NCI-H1417 treated with DMSO at 0.1 percent for 48 hours (cell line): ENCODE measurements around the gene EIPR1.

Experiments
- DNase-seq: peaks from one replicate; lab custom pipeline; 2025; lab: John Stamatoyannopoulos, UW

The EIPR1 gene

GRCh38 chr2:3303583-3304406 is 73.8 kb downstream of the EIPR1 start:
- DNase-seq = peak; percentile 62

GRCh38 chr2:3302751-3303582 is 74.7 kb downstream of the EIPR1 start:
- no peak for DNase-seq

- no peak for DNase-seq
These were observed 75.2 kb downstream of the EIPR1 start for GRCh38 chr2:3302421-3302750.

- DNase-seq = no peak
These were observed 76.6 kb downstream of the EIPR1 start for GRCh38 chr2:3301001-3301400.

- DNase-seq = no peak
These were observed 77.2 kb downstream of the EIPR1 start for GRCh38 chr2:3300224-3300995.

- DNase-seq = no peak
These were observed 77.9 kb downstream of the EIPR1 start for GRCh38 chr2:3299703-3300102.

GRCh38 chr2:3299130-3299529 is 78.5 kb downstream of the EIPR1 start:
- DNase-seq = no peak

GRCh38 chr2:3298191-3298590 is 79.4 kb downstream of the EIPR1 start:
- DNase-seq = no peak

- no peak for DNase-seq
These were observed 80.1 kb downstream of the EIPR1 start for GRCh38 chr2:3297523-3297922.

- no peak for DNase-seq
These were observed 81.2 kb downstream of the EIPR1 start for GRCh38 chr2:3296182-3296972.

- no peak for DNase-seq
These were observed 83.1 kb downstream of the EIPR1 start for GRCh38 chr2:3294493-3294892.

GRCh38 chr2:3294069-3294468 is 83.5 kb downstream of the EIPR1 start:
- no peak for DNase-seq

GRCh38 chr2:3293221-3293620 is 84.4 kb downstream of the EIPR1 start:
- no peak for DNase-seq

- DNase-seq = no peak
These were observed 85.2 kb downstream of the EIPR1 start for GRCh38 chr2:3292416-3292815.

- DNase-seq = no peak
These were observed 85.9 kb downstream of the EIPR1 start for GRCh38 chr2:3291750-3292149.

GRCh38 chr2:3291113-3291512 is 86.5 kb downstream of the EIPR1 start:
- no peak for DNase-seq

- no peak for DNase-seq
These were observed 87.0 kb downstream of the EIPR1 start for GRCh38 chr2:3290655-3291054.

- no peak for DNase-seq
These were observed 87.6 kb downstream of the EIPR1 start for GRCh38 chr2:3289971-3290370.

GRCh38 chr2:3289526-3289925 is 88.1 kb downstream of the EIPR1 start:
- no peak for DNase-seq

- no peak for DNase-seq
These were observed 88.5 kb downstream of the EIPR1 start for GRCh38 chr2:3289171-3289515.

GRCh38 chr2:3288470-3289170 is 89.0 kb downstream of the EIPR1 start:
- DNase-seq = peak; percentile 32
